ENCODE results near the gene CST3.
"Not testable (repeated sequence)": the region's sequence is repeated elsewhere in the genome, so short reads cannot be mapped to it uniquely, and the experiment has no call there.

The CST3 gene, protein sequence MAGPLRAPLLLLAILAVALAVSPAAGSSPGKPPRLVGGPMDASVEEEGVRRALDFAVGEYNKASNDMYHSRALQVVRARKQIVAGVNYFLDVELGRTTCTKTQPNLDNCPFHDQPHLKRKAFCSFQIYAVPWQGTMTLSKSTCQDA
- 173 to 674 (median 345) reads per million in 18 experiments for total RNA-seq

DNA sequence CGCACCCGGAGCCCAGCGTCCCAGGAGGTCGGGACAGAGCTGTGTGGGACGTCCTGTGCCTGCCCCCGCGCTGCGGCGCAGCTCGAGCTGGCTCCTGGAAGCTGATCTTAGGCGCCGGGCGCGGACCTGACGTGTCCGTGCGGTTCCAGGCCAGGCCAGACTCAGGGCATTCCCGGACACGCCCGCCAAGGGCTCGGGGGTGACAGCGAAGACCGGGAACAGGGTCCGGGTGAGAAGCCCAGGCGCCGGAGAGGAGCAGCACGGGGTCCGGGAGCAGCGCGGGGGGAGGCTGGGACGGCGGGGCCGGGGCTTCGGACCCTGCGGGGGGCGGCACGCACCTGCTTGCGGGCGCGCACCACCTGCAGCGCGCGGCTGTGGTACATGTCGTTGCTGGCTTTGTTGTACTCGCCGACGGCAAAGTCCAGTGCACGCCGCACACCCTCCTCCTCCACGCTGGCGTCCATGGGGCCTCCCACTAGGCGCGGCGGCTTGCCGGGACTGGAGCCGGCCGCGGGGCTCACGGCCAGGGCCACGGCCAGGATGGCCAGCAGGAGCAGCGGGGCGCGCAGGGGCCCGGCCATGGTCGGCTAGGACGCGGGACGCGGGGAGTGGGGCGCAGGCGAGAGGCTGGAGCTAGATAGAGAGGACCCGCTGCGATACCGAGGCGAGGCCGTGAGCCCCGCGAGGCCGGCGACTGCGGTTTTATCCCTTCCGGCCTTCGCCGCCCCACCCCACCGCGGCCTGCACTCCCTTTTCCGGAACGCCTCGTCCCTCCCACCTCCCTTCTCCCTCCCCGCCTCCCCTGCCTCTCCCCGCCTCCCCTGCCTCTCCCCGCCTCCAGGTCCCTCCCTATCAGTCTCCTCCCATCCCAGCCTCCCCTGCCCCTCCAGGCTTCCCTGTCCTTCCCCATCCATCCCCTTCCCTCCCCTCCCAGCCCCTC is at the start of gene CST3:
Gene CST3, minus strand, starts transcription at position 674 of the 940 bp plus-strand sequence. Its CDS starts 93 bp downstream, at position 581.
- peak; percentile 76 to 80 for DNase-seq

DNA sequence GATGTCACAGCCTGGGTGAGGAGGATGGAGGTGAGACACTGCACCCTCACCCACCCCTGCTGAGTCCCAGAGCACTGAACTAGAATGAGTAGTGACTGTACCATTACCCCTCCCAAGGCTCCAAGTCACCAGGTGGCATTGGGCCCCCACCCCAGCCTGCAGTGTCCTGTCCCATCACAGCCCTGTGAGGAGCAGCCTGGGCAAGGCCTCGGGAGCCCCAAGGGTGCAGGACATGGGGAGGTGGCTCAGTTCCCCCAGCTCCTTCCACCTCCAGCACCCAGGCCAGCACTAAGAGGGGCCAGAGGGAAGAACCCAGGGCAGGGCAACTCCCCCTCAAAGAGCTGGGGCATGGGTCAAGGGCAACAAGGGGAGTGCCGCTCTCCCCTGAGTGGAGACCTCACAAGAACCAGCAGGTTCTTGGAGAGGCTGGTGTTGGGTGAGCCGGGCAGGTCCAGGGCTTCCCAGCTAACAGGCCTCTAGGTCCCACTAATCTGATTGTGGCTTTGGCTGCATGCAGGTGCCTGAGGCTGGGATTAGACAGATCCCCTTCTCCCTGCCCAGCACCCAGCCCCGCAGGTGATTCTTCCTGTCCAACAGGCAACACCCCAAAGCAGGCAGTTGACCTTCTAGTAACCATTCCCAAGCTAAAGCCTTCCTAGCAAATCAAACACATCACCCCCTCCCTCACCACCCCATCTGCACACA is 48.4 kb upstream of the CST3 start:
- no peak for DNase-seq

DNA sequence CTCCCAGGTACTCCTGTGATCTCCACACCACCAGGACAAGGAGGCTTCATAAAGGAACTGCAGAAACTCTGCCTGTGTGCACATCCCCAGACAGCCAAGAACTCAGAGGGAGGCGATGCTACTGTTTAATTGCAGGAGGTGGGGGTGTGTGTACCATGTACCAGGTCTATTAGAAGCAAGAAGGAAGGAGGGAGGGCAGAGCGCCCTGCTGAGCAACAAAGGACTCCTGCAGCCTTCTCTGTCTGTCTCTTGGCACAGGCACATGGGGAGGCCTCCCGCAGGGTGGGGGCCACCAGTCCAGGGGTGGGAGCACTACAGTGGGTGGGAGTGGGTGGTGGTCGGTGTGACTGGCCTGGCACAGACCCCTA is 47.8 kb upstream of the CST3 start:
- not testable (repeated sequence) for DNase-seq

DNA sequence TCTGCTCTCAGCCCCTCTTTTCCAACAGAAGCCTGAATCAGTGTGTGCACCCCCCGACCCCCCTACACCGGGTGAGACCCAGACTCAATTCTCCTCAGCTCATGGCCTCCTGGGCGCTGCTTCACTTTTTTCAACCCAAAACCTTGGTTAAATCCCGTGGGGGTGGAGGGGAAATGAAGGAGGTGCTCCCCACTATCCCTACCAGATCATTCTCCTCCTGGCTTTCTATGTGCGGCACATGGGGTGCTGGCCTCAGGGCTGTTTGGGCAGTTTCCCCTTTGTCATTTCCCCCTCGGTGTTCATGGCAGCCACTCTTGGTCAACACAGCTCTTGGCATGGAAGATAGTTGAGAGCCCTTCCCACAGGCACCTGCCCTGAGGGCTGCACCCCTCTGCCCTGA is 46.5 kb upstream of the CST3 start:
- no peak for DNase-seq

DNA sequence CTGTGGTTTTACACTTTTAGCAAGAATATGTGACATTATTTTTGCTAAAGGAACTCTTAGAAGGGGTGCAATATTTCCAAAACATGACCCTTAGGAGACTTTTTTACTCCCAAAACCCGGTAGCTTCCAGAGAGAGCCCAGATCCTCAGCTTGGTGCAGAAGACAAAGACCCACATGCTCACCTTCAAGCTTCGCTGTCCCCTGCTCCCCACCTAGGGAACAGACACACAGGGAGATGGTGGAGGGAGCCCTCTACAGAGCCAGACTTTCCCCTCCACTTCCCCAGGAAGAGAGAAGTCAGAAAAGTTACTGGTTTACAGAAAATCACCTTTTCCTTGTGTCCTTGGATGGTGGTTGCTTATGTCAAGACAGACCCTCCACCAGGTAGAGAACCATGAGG is 46.1 kb upstream of the CST3 start:
- DNase-seq = no peak

DNA sequence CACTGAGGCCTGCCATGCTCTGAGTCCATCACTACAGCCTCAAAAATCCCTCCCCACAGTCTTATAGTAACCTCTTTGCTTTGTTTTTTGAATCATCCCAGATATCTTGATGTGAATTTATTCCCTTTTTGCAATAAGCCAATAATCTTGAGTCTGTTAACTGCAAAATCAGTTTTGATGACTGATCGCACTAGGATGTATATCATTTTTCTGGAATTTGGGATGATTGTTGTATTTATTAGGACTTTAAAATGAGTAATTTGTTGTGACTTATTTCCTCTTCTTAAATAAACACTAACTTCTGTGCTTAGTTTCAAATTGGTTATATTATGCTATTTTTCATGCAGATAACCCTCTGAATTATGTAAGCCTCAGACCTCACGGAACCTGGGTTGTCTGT is 45.5 kb upstream of the CST3 start:
- DNase-seq = no peak

DNA sequence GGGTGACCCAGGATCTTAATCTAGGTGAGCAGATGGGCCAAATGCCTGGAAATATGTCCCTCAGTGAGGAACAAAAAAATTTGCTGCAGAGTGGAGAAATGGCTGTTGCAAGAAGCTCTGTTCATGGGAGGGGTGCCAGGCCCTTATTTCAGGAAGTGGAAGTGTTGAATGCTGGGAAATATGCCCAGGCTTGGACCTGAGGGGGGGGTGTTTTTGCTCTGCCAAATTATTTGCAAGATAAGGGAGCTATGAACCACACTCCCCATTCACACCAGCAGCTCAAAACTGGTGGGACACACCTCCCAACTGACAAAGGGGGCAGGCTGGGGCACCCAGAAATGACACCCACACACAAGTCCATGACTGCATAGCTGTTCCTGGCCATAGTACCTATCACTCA is 42.4 kb upstream of the CST3 start:
- peak; percentile 15 to 40 for DNase-seq

DNA sequence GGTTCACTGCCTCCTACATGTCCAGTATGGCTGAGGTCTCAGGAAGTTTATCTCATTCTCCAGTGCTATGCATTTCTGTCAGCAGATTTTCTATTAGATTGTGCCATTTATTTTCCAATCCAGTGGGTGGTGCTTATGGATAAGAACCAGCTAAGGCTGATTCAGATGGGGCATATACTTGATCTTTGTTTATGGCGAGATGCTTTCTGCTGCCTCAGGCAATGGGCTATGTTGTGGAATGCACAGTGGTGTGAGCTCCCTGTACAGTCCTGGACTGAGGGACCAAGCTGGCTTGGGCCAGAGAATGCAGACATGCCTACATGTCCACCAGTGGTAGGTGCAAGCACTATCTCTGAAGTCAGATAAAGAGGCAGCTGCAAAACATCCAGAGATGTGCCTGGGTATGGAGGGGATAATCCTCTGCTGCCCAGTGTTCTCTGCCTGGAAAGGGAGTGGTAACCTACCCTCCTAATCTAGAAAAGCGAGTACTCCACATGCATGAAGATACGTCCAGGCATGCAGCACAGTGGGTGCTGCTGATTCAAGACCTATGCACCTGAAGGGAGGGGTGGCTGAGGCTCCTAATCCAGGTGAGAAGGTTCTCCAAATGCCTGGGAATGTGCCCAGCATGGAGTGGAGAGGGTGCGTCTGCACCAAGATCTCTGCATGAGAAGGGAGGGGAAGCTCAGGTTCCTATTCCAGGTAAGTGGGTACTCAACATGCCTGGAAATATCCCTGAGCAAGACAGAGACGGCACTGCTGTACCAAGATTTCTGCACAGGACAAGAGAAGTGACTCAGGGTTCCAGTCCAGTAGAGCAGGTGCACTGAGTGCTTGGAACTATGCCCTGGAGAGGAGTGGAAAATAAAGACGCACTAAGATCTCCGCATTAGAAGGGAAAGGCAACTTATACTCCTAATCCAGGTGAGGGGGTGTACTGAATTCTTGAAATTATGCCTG is 41.7 kb upstream of the CST3 start:
- DNase-seq = no peak

DNA sequence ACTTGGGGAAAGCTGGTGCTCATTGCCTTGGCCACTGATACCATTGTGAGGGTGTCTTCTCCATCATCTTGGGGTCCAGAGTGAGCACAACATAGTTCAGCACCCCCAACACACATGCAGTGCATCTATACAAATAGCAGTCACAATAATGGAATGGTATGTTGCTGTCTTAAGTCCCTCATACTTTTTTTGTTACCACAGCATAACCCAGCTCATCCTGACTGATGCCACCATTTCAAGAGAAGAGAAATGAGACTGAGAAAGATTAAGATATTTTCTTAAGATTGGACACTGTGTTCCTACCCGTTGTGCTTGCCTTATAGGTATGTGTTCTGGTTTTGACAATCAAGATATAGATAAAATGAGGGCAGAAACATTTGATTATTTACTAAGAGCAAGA is 35.5 kb upstream of the CST3 start:
- no peak for DNase-seq

DNA sequence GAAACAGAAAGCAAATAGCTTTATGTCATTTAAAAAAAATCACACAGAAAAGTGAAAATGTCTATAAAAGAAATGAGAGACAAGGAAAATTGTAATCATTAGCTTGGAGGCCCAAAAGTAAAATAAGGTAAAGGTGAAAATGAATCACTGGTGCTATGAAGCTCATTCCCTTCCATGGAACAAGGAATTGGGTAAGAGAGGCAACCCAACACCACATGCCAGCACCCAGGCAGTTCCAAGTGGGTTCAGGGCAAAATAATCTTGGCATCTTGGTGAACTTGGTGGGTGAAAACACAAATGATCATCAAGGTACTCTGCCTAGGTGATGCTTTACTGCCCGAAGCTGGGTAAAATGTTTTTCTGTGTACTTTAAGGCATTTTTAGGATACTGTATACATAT is 34.4 kb upstream of the CST3 start:
- DNase-seq = no peak

DNA sequence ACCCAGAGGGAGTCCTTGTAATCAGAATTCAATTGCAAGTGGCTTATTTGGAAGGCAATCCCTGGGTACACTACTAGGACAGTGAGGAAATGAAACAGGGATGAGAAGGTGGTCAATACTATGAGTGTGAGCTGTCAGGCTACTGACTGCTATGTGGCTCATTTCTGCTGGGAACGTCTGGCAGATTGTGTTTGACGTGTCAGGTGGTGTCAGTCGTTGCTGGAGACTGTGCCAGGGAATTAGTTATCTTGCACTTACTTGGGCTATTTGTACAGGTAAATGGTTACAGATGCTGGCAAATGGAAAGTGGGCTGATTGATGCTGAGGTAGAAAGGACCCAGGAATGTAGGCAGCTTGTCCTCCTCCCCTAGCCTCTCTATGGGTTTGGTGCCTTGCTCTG is 33.7 kb upstream of the CST3 start:
- no peak for DNase-seq

DNA sequence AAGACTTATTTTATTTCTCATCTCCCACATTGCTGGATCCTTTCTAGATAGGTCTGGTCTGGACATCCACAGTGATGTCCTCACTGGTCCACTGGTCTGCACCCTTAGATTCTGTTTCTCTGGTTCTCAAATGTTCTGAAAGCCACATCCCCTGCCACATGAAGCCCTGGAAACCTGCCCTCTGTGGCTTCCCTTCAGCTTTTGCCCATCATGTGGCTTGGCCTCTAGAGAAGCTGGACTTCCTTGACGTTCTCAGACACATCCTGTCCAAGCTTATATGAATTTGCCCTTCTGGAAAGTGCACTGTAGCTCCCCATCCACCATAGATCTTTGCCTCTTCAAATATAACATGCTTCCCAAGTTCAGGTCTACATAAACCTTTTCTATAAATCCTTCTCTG is 32.6 kb upstream of the CST3 start:
- no peak for DNase-seq

DNA sequence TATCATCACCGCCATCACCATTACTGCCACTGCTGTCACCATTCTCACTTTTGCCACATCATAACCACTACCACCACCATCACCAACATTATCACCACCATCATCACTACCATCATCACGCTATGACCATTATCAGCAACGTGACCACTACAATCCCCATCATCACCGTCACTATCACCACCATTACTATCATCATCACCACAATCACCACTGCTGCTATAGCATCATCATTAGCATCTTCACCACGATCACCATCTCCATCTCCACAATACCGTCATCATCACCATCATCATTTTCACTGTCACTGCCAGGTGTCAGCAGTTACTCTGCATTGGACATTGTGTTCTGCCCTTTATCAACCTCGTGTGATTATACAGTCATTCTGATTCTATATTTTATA is 32.1 kb upstream of the CST3 start:
- no peak for DNase-seq

DNA sequence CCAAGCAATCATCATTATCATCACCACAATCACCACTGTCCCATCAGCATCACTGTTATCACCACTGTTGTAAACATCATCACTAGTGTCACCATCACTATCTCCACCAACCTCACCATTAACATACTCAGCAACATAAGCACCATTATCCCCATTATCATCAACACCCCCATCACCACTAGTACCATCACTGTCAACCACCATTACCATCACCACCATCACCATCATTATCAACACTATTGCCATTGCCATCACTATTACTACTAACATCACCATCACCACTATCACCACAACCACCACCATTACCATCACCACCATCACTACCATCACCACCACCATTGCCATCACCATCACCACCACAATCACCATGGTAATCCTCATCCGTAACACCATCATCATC is 31.6 kb upstream of the CST3 start:
- DNase-seq = no peak

DNA sequence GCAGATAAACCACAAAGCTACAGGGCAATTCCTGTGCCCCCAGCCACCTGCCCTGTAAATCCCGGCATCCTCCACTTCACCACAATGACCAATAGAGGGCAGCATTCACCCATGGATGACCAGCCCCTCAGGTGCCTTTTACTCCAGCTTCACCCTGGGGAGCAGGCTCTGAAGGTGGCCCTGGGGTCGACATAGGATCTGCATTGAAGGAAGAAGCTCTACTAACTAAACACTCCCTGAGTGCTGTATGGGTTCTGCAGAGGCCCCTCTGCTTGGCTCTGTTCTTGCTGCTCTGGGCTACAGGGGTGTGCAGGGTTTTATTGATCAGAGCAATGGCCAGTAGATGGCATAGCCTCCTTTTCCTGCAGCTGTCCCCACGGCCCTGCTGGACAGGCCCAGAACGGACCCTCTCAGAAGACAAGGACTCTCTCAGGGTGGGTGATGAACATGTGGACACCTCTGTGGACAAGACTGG is 30.8 kb upstream of the CST3 start:
- peak; percentile 56 to 65 for DNase-seq

DNA sequence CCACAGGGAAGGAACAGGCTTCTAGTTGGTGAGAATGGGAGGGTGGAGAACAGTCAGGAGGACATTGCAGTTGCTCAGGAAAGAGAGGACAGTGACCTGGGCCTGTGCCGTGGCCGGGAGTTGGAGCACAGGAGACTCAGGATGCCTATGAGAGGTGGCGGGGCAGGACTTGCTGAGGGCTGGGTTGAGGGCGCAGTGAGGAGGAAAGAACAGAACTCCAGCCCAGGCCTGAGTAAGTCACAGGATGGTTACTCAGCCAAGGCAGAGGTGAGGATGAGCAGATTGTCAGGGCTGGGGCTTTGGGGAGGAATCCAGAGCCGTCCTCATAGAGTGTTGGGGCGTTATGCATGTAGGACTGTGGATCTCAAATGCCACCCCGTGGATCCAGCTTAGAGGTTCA is 29.9 kb upstream of the CST3 start:
- no peak for DNase-seq

DNA sequence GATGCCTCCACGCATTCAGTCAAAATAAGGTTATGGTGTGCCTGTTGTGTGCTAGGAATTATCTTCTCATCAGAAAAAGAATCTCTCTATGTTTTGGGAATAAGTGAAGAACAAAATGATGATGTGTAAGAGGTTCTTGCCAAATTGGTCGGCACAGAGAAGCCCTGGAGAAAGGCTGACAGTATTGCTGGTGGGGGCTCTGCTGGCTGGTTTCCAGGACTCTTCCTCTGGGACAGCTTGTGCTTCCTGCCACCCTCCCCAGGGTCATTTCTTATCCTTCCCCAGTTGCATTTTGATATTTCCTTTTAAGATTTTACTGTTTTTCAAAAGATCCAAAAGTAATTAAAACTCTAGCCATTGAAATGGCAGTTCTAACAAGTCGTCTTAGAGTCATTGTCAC is 28.9 kb upstream of the CST3 start:
- no peak for DNase-seq

DNA sequence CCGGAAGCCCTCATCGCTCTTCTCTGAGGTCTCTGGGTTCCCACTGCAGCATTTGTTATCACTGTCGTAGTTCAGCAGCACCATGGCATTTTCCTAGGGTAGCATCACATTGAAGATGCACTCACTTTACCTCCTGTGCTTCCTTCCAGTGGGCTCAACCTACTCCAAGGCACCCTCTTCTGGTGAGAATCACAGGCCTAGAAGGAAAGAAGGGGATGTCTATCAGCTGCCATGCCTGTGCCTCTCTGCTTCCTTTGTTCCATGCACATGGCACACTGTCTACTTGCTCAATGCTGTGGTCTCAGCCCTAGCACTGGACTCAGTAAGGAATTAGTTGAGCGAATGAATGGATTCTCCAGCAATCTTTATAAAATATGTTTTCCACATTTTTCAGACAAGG is 28.4 kb upstream of the CST3 start:
- peak; percentile 7 to 28 for DNase-seq

DNA sequence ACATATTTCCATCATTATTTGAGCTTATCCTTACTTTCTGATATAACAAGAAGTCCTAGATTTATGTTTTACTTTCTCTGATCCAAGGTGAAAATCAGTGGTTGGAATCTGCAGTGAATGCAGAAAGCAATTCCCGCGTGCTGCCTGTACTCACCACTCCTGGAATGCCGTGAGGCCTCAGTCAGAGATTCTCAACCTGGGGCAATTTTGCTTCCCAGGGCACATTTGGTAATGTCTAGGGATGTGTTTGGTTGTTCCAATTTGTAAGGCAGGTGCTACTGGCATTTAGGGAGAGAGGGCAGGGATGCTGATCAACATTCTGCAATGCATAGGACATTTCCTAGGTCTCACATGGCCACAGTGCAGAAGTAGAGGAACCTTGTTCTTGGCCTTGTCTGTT is 27.2 kb upstream of the CST3 start:
- DNase-seq = no peak

DNA sequence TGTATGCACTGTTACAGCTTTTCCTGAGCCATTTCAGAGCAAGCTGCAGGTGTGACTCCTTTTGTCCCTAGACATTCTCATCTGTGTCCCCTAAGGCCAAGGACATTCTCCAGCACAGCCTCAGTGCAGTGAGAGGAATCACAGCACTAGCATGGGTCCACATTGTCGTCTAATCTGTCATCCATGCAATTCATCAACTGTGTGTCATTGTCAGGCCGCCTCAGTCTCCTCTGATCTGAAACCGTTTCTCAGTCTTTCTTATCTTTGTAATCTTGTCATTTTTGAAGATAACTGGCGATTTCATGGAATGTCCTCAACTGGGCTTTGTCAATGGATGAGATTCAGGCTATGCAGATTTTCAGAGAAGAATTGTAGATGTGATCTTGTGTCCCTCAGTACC is 26.3 kb upstream of the CST3 start:
- DNase-seq = peak in 1 of 2 donors; percentile 0

DNA sequence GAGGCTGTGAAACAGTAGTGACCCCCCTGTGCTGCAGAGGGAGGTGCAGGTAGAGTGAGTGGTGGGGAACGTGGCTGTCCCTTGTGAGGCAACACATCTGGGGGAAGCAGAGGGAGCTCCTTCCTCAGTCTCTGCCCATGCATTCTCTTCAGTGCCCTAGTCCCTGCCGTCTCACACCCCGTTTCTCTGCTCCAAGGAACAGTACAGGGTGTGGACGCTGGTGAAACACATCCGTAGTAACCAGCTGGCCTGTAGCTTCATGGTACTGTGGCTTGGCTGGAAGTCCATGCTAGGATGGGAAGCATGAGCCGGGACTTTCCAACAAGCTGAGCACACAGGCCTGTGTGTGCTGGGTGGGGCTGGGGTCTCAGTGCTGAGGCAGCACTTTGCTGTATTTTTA is 25.4 kb upstream of the CST3 start:
- no peak for DNase-seq

DNA sequence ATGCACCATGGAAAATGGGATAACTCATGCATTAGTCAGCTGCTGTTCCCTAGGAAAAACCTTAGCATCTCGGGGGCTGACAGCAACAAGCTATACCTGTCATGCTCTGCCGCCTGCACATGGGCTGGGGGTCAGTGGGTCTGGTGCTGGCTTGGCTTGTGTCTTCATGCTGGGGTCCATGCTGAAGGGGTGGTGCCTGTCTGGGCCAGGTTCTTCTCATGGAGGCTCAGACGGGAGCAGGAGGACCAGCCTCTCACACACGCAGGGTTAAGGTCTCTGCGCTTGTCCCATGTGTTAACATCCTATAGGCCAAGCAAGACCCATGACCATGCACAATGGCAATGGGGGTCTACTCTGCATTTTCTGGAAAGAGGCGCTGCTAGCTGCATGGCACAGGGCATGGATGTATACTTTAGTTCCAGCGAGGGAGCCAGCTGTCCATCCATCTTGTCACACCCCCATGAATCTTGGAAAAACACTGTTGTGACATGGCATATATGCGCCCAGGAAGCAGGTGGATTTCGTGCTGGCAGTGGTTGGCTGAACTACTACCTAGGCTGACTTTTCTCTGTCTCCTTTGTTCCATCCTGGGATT is 24.6 kb upstream of the CST3 start:
- DNase-seq = peak in 1 of 2 donors; percentile 0
